Osteocyte (in vitro differentiated cells): ENCODE data around the gene OR56B1. TPM values are rescaled to one million over a fixed set of nuclear protein-coding genes. Genes with fewer than 3 reads are reported as not detected.
A peak's percentile ranks its signal among the peaks of the same experiment; 100 is the strongest.
"Not testable (repeated sequence)": the region's sequence is repeated elsewhere in the genome, so short reads cannot be mapped to it uniquely, and the experiment has no call there.

Experiments used
- DNase-seq: peaks from one replicate; pipeline ENCODE4 v3.0.0; 2021; ENCODE audit warnings: mixed read lengths; ENCODE audit not compliant: unreplicated experiment; ENCODE audit errors: extremely low spot score
- H3K27ac Mint-ChIP-seq: one replicate; pipeline ENCODE4 v1.8.0; 2021; ENCODE audit warnings: mild to moderate bottlenecking, mixed read lengths; ENCODE audit not compliant: unreplicated experiment
- H3K27me3 Mint-ChIP-seq: one replicate; pipeline ENCODE4 v1.8.0; 2021; ENCODE audit warnings: mixed read lengths; ENCODE audit not compliant: unreplicated experiment
- H3K36me3 Mint-ChIP-seq: one replicate; pipeline ENCODE4 v1.8.0; 2021; ENCODE audit warnings: mixed read lengths; ENCODE audit not compliant: unreplicated experiment
- H3K4me1 Mint-ChIP-seq: one replicate; pipeline ENCODE4 v1.8.0; 2021; ENCODE audit warnings: mixed read lengths; ENCODE audit not compliant: unreplicated experiment
- H3K4me3 Mint-ChIP-seq: one replicate; pipeline ENCODE4 v1.8.0; 2021; ENCODE audit warnings: mild to moderate bottlenecking, moderate library complexity, mixed read lengths; ENCODE audit not compliant: unreplicated experiment
- H3K9me3 Mint-ChIP-seq: one replicate; pipeline ENCODE4 v1.8.0; 2021; ENCODE audit warnings: mixed read lengths; ENCODE audit not compliant: unreplicated experiment
- long read RNA-seq: library from polyadenylated mRNA; unstranded; transcript quantifications from one replicate; pipeline ENCODE4 v2.0.0, GENCODE V29; 2021
- total RNA-seq: library from RNA; stranded (reverse); gene quantifications from 2 replicates; pipeline ENCODE4 v1.2.1, GENCODE V29; 2021
- TF ChIP-seq, protein P1 (sequence below): fragments of 200-600 bp; sonication (generic); IDR thresholded peaks from 2 replicates; pipeline ENCODE4 v1.5.0; 2021; ENCODE audit warnings: antibody characterized with exemption, mild to moderate bottlenecking, moderate library complexity

Gene OR56B1, protein sequence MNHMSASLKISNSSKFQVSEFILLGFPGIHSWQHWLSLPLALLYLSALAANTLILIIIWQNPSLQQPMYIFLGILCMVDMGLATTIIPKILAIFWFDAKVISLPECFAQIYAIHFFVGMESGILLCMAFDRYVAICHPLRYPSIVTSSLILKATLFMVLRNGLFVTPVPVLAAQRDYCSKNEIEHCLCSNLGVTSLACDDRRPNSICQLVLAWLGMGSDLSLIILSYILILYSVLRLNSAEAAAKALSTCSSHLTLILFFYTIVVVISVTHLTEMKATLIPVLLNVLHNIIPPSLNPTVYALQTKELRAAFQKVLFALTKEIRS
- total RNA-seq: not detected in 2 replicates
- long read RNA-seq: 0 reads

DNA sequence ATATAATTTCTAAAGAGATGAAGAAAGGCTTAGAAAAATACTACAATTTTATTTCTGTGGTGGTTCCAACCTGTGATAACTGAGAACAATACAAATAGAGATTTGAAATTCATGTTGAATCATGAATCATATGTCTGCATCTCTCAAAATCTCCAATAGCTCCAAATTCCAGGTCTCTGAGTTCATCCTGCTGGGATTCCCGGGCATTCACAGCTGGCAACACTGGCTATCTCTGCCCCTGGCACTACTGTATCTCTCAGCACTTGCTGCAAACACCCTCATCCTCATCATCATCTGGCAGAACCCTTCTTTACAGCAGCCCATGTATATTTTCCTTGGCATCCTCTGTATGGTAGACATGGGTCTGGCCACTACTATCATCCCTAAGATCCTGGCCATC is at the start of gene OR56B1:
OR56B1 (plus strand) TSS at position 53 of the 400 bp plus-strand sequence; CDS start at position 122, 69 bp downstream.
- H3K36me3 Mint-ChIP-seq: no peaks in the 10 kb centered on the region

GRCh38 chr11:5688482-5688881 is 47.8 kb upstream of the OR56B1 start:
- TF ChIP-seq, protein P1, sequence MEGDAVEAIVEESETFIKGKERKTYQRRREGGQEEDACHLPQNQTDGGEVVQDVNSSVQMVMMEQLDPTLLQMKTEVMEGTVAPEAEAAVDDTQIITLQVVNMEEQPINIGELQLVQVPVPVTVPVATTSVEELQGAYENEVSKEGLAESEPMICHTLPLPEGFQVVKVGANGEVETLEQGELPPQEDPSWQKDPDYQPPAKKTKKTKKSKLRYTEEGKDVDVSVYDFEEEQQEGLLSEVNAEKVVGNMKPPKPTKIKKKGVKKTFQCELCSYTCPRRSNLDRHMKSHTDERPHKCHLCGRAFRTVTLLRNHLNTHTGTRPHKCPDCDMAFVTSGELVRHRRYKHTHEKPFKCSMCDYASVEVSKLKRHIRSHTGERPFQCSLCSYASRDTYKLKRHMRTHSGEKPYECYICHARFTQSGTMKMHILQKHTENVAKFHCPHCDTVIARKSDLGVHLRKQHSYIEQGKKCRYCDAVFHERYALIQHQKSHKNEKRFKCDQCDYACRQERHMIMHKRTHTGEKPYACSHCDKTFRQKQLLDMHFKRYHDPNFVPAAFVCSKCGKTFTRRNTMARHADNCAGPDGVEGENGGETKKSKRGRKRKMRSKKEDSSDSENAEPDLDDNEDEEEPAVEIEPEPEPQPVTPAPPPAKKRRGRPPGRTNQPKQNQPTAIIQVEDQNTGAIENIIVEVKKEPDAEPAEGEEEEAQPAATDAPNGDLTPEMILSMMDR: no peak
- Mint-ChIP-seq H3K4me3 (no peak overlapping the region), H3K4me1 (peaks cover 56% of the 10 kb centered on the region), H3K27ac (peak overlapping the region; percentile 98), H3K36me3 (peaks cover 11% of the 10 kb centered on the region), H3K27me3 (no peaks in the 10 kb centered on the region), H3K9me3 (no peaks in the 10 kb centered on the region)
- no peak for DNase-seq

More for the DNA sequence above, at the start of gene OR56B1:
- Mint-ChIP-seq H3K4me3 (no peak within 1 kb of the TSS), H3K4me1 (no peaks in the 10 kb centered on the region), H3K9me3 (peaks cover 4% of the 10 kb centered on the region), H3K27ac (no peak within 1 kb of the TSS), H3K27me3 (peaks cover 25% of the 10 kb centered on the region)
- TF ChIP-seq, protein P1: no peak
- DNase-seq: no peak

DNA sequence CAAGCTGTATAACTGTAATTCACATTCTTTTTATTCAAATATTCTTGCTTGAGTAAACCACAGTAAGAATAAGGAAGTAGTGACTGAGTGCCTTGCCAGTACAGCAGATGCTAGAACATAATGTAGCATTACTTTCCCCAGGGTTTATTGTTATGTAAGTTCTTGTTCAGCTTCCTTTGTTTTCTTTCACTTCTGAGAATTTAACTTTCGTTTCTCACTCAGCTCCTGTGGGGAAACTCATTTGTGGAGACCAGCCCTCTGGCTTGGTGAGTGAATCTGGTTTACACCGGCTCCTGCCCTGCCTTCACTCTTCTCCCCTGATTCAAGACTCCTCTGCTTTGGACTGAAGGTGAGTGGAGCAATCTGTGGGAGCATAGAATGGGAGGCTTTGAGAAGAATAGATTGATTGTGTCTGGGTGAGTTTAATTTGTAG is 46.7 kb upstream of the OR56B1 start, which contains the start of gene TRIM22:
TRIM22 (plus strand) TSS at position 240 of the 433 bp plus-strand sequence. CDS start 6,443 bp downstream, outside the sequence.
- H3K4me1 Mint-ChIP-seq: peaks cover 51% of the 10 kb centered on the region
- no peak for DNase-seq
- peak within 1 kb of the TSS; percentile 84 for H3K4me3 Mint-ChIP-seq
- H3K27ac Mint-ChIP-seq: peak within 1 kb of the TSS; percentile 98
- TF ChIP-seq, protein P1: no peak
- H3K27me3 Mint-ChIP-seq: no peaks in the 10 kb centered on the region
- H3K36me3 Mint-ChIP-seq: peaks cover 19% of the 10 kb centered on the region
- H3K9me3 Mint-ChIP-seq: no peaks in the 10 kb centered on the region

DNA sequence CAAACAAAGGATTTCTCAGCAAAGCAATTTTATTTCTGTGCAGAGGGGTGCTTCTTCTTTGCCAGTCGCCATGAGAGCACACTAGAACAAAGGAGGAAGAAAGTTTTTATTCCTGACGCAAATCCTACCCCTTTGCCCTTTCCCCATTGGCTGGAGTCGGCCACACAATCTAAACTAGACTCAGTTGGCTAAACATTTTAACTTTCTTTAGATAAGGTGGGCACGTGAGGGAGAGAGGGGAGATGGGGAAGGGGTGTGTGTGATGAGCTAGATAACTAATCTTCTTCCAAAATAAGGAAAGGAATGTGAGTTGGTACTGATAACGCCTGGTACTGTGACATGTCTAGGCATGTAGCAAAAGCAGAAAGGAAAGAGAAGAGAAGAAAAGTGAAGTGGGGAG is 46.0 kb upstream of the OR56B1 start:
- TF ChIP-seq, protein P1: no peak
- H3K4me3 Mint-ChIP-seq: peak overlapping the region; percentile 84
- peak overlapping the region; percentile 98 for H3K27ac Mint-ChIP-seq
- H3K9me3 Mint-ChIP-seq: no peaks in the 10 kb centered on the region
- no peaks in the 10 kb centered on the region for H3K27me3 Mint-ChIP-seq
- peaks cover 23% of the 10 kb centered on the region for H3K36me3 Mint-ChIP-seq
- peaks cover 48% of the 10 kb centered on the region for H3K4me1 Mint-ChIP-seq
- no peak for DNase-seq

GRCh38 chr11:5690736-5691135 is 45.5 kb upstream of the OR56B1 start:
- no peaks in the 10 kb centered on the region for H3K27me3 Mint-ChIP-seq
- peak overlapping the region; percentile 98 for H3K27ac Mint-ChIP-seq
- H3K4me3 Mint-ChIP-seq: peak overlapping the region; percentile 84
- H3K36me3 Mint-ChIP-seq: peaks cover 28% of the 10 kb centered on the region
- peaks cover 46% of the 10 kb centered on the region for H3K4me1 Mint-ChIP-seq
- no peaks in the 10 kb centered on the region for H3K9me3 Mint-ChIP-seq
- DNase-seq: no peak
- TF ChIP-seq, protein P1: no peak

GRCh38 chr11:5691238-5691963 is 44.8 kb upstream of the OR56B1 start:
- Mint-ChIP-seq H3K4me3 (peak overlapping the region; percentile 84), H3K4me1 (peaks cover 45% of the 10 kb centered on the region), H3K27ac (peak overlapping the region; percentile 98), H3K36me3 (peaks cover 35% of the 10 kb centered on the region)
- not testable (repeated sequence) for H3K27me3 Mint-ChIP-seq, H3K9me3 Mint-ChIP-seq, DNase-seq
